Nephron progenitor cell (in vitro differentiated cells): ENCODE measurements around the gene KIAA1549.
"Not testable (repeated sequence)": the region's sequence is repeated elsewhere in the genome, so short reads cannot be mapped to it uniquely, and the experiment has no call there.

ENCODE experiments used
- DNase-seq: peaks from one replicate; pipeline ENCODE4 v3.0.0; 2021
- H3K27ac Mint-ChIP-seq: 2 replicates; pipeline ENCODE4 v1.8.0; 2021; ENCODE audit warnings: mild to moderate bottlenecking, moderate library complexity, mixed read lengths
- H3K27me3 Mint-ChIP-seq: 2 replicates; pipeline ENCODE4 v1.8.0; 2021; ENCODE audit warnings: mild to moderate bottlenecking, low read depth, mixed read lengths; ENCODE audit not compliant: poor library complexity
- H3K36me3 Mint-ChIP-seq: 2 replicates; pipeline ENCODE4 v1.8.0; 2021; ENCODE audit warnings: low read depth, mixed read lengths
- H3K4me1 Mint-ChIP-seq: 2 replicates; pipeline ENCODE4 v1.8.0; 2021; ENCODE audit warnings: mixed read lengths
- H3K4me3 Mint-ChIP-seq: 2 replicates; pipeline ENCODE4 v1.8.0; 2021; ENCODE audit warnings: mild to moderate bottlenecking, moderate library complexity, mixed read lengths
- H3K9me3 Mint-ChIP-seq: 2 replicates; pipeline ENCODE4 v1.8.0; 2021; ENCODE audit warnings: mild to moderate bottlenecking, moderate library complexity, mixed read lengths
- CTCF ChIP-seq: fragments of 200-600 bp; sonication (generic); IDR thresholded peaks from 2 replicates; pipeline ENCODE4 v1.5.0; 2021; ENCODE audit warnings: antibody characterized with exemption

The KIAA1549 gene

GRCh38 chr7:138797715-138798320, 183.4 kb downstream of the KIAA1549 start, which contains the start of the genes ATP6V0A4 and TMEM213:
Gene ATP6V0A4, minus strand, starts transcription at chr7:138798196. Its CDS starts 26,949 bp downstream, at chr7:138771247.
Gene TMEM213, plus strand, starts transcription at chr7:138797994. Its CDS starts 111 bp downstream, at chr7:138798105.
- Mint-ChIP-seq H3K27me3 (peaks cover 38% of the 10 kb centered on the region), H3K9me3 (no peaks in the 10 kb centered on the region), H3K27ac (no peak within 1 kb of the TSS), H3K4me3 (no peak within 1 kb of the TSS), H3K4me1 (peaks cover 5% of the 10 kb centered on the region), H3K36me3 (no peaks in the 10 kb centered on the region)
- no peak for TF ChIP-seq CTCF
- no peak for DNase-seq

GRCh38 chr7:138797046-138797445, 184.1 kb downstream of the KIAA1549 start:
- H3K27ac Mint-ChIP-seq, H3K36me3 Mint-ChIP-seq, H3K4me3 Mint-ChIP-seq, DNase-seq, H3K4me1 Mint-ChIP-seq, H3K9me3 Mint-ChIP-seq: not testable (repeated sequence)
- H3K27me3 Mint-ChIP-seq: peaks cover 40% of the 10 kb centered on the region

- Mint-ChIP-seq H3K9me3 (no peaks in the 10 kb centered on the region), H3K4me1 (peaks cover 5% of the 10 kb centered on the region), H3K27me3 (peaks cover 43% of the 10 kb centered on the region), H3K4me3 (no peak overlapping the region), H3K36me3 (no peaks in the 10 kb centered on the region), H3K27ac (no peak overlapping the region)
- no peak for DNase-seq
- TF ChIP-seq CTCF: no peak
These were observed 185.1 kb downstream of the KIAA1549 start for GRCh38 chr7:138796038-138796615.

- no peak for DNase-seq
- Mint-ChIP-seq H3K4me3 (no peak overlapping the region), H3K27ac (peak overlapping the region; percentile 43), H3K9me3 (peaks cover 20% of the 10 kb centered on the region), H3K36me3 (no peaks in the 10 kb centered on the region), H3K27me3 (peaks cover 13% of the 10 kb centered on the region), H3K4me1 (no peaks in the 10 kb centered on the region)
- TF ChIP-seq CTCF: no peak
These were observed 195.4 kb downstream of the KIAA1549 start for GRCh38 chr7:138785587-138786437.

GRCh38 chr7:138784692-138785091, 196.5 kb downstream of the KIAA1549 start:
- no peaks in the 10 kb centered on the region for H3K36me3 Mint-ChIP-seq
- DNase-seq: no peak
- H3K27me3 Mint-ChIP-seq: peaks cover 13% of the 10 kb centered on the region
- TF ChIP-seq CTCF: no peak
- H3K9me3 Mint-ChIP-seq: peaks cover 20% of the 10 kb centered on the region
- no peaks in the 10 kb centered on the region for H3K4me1 Mint-ChIP-seq
- no peak overlapping the region for H3K4me3 Mint-ChIP-seq
- H3K27ac Mint-ChIP-seq: no peak overlapping the region
